AG04449 (cell line): ENCODE data around the gene RBP2.

Experiments
- CTCF ChIA-PET: fragments of 350-600 bp; formaldehyde crosslinking; extraction: SDS; loops from one replicate; lab custom pipeline; 2021; ENCODE audit warnings: antibody characterized with exemption; lab: Yijun Ruan, JAX
- POLR2A ChIA-PET: fragments of 400-600, 350-600 bp; formaldehyde crosslinking; extraction: SDS; loops from one replicate; lab custom pipeline; 2020; ENCODE audit warnings: antibody characterized with exemption, inconsistent platforms; lab: Yijun Ruan, JAX
- DNase-seq: peaks from one replicate; pipeline ENCODE4 v3.0.0-alpha.2; 2010; ENCODE audit warnings: low read depth, low spot score
- H3K4me3 ChIP-seq: 2 replicates; pipeline ENCODE4 v1.5.1; 2011; ENCODE audit warnings: low read depth, mild to moderate bottlenecking, control low read depth, low read length
- TF ChIP-seq, protein P1 (sequence below): IDR thresholded peaks from one replicate; pipeline ENCODE4 v1.5.1; 2011; ENCODE audit warnings: mild to moderate bottlenecking, moderate library complexity, low read length, control low read depth, inconsistent platforms; ENCODE audit not compliant: insufficient read depth; ENCODE audit errors: missing control alignments

Gene RBP2

GRCh38 chr3:139514741-139515140, 38.4 kb upstream of the RBP2 start:
- TF ChIP-seq, protein P1, sequence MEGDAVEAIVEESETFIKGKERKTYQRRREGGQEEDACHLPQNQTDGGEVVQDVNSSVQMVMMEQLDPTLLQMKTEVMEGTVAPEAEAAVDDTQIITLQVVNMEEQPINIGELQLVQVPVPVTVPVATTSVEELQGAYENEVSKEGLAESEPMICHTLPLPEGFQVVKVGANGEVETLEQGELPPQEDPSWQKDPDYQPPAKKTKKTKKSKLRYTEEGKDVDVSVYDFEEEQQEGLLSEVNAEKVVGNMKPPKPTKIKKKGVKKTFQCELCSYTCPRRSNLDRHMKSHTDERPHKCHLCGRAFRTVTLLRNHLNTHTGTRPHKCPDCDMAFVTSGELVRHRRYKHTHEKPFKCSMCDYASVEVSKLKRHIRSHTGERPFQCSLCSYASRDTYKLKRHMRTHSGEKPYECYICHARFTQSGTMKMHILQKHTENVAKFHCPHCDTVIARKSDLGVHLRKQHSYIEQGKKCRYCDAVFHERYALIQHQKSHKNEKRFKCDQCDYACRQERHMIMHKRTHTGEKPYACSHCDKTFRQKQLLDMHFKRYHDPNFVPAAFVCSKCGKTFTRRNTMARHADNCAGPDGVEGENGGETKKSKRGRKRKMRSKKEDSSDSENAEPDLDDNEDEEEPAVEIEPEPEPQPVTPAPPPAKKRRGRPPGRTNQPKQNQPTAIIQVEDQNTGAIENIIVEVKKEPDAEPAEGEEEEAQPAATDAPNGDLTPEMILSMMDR, result no peak
- no peak overlapping the region for H3K4me3 ChIP-seq
- ChIA-PET CTCF (no interaction called here), POLR2A (no interaction called here)
- DNase-seq, result no peak

DNA sequence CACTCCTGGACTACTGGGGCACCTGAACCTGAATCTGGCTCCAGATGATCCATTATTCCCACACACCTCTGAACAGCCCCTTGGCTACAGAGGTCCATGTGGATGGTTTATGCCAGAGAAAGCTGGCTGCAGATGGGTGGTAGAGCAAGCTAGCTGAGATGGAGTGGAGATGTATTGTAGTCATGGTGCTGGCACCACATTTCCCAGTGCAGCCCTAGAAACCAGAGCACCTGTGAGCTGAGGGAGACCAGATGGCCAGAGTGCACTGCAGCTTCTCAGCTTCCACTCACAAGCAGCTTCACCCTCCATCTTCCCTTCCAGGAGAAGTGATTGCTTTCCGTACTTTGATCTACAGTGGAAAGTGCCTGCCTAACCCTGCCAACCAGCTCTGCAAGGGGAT, 33.3 kb upstream of the RBP2 start:
- H3K4me3 ChIP-seq, result no peak overlapping the region
- no peak for DNase-seq
- TF ChIP-seq, protein P1, result no peak
- ChIA-PET POLR2A (no interaction called here), CTCF (no interaction called here)

DNA sequence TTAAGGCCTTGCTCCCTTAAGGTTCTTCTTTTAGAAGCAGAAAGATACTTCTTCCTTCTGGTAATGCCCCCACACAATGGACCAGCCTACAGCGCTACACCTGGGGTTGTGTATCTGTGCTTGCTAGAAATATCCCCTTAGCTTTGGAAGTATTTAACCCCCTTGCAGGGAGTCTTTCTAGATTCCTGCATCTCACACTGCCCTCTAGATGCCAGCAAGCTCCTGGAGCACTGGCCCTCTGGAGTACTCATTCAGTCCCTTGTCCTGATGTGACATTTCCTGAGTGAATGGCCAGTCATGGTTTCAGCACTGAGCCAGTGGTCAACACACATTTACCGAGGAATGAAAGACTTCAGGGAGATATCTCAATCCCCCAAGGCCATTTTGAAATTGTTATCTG, 30.4 kb upstream of the RBP2 start:
- CTCF ChIA-PET, result no interaction called here
- DNase-seq, result no peak
- H3K4me3 ChIP-seq, result no peak overlapping the region
- POLR2A ChIA-PET, result no interaction called here
- TF ChIP-seq, protein P1, result no peak

DNA sequence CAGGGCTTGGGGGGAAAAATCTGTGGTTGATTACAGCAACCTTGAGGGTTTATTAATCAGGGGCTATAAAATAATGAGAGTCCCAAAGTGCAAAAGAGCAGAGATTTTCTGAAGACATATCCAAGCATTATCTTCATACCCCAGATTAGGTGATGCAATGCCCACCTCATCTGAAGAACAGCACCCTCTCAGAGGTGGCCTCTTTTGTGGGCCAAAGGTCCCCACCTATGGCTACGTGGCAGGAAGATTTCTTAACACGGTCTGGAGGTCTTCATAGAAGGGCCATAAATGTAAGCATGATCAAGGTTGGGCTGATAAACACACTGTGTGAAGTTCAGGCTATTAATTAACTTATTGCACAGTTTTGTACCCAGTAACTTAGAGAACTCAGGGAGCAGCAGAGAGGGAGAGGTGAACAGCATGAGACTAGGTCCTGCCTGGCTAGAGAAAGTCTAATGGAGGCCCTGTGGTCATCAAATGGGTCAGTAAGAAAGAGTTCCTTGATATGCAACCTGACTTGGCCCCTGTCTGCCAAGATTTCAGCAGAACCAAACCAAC, 29.6 kb upstream of the RBP2 start:
- DNase-seq, result no peak
- TF ChIP-seq, protein P1, result no peak
- no peak overlapping the region for H3K4me3 ChIP-seq
- CTCF ChIA-PET, result no interaction called here
- POLR2A ChIA-PET, result no interaction called here

DNA sequence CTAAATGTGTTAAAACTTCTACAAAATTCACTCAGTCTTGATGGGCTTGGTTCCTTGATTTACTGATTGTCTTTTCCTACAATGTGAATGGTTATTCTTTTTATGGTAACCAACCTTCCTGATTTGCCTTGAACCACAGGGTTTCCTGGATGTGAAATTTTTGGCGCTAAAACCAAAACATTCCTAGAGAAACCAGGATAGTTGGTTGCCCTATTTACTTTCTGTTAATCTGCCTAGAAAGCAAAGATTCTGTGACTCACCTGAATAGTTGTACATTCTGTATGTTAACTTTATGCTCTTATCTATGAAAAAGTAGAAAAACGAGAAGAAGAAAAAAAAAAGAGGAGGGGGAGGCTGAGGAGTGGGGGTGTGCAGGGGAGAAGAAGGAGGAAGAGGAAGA, 23.2 kb upstream of the RBP2 start:
- DNase-seq, result no peak
- ChIA-PET CTCF (no interaction called here), POLR2A (no interaction called here)
- TF ChIP-seq, protein P1, result no peak
- H3K4me3 ChIP-seq, result no peak overlapping the region

DNA sequence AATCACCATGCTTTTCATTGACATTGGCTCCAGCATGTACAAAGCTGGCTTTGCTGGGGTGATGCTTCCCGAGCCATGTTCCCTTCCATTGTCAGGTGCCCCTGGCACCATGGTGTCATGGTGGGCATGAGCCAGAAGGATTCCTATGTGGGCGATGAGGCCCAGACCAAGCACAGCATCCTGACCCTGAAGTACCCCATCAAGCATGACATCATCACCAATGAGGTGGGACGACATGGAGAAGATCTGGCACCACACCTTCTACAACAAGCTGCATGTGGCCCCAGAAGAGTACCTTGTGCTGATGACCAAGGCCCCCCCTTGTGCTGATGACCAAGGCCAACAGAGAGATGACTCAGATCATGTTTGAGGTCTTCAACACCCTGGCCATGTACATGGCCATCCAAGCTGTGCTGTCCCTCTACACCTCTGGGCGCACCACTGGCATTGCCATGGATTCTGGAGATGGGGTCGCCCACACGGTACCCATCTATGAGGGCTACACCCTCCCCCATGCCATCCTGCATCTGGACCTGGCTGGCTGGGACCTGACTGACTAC, 17.6 kb upstream of the RBP2 start:
- ChIA-PET POLR2A (no interaction called here), CTCF (no interaction called here)
- DNase-seq, result no peak
- TF ChIP-seq, protein P1, result no peak
- H3K4me3 ChIP-seq, result no peak overlapping the region
